Mesenchymal stem cell (in vitro differentiated cells and primary cell): ENCODE results near the gene SLC12A3.

Experiments
- DNase-seq: peaks from one replicate; pipeline ENCODE4 v3.0.0-alpha.2; 2013
- H2AFZ ChIP-seq: one replicate; pipeline ENCODE4 v1.6.1; 2013; ENCODE audit warnings: low read depth, mild to moderate bottlenecking, control low read depth, inconsistent platforms, low read length, moderate library complexity
- H2AK5ac ChIP-seq: 2 replicates; pipeline ENCODE4 v1.6.1; 2013; ENCODE audit warnings: low read length, moderate library complexity, mild to moderate bottlenecking, inconsistent platforms; ENCODE audit not compliant: severe bottlenecking
- H2BK120ac ChIP-seq: one replicate; pipeline ENCODE4 v1.6.1; 2013; ENCODE audit warnings: low read depth, mild to moderate bottlenecking, inconsistent platforms, low read length, moderate library complexity
- H2BK12ac ChIP-seq, 2 experiments: one replicate each; pipeline ENCODE4 v1.6.1; 2013; ENCODE audit warnings: inconsistent platforms in 2 of 2, low read length in 2 of 2, mild to moderate bottlenecking in 2 of 2, moderate library complexity in 2 of 2, control low read depth in 1 of 2
- H2BK15ac ChIP-seq: one replicate; pipeline ENCODE4 v1.6.1; 2013; ENCODE audit warnings: mild to moderate bottlenecking, low read depth, inconsistent platforms; ENCODE audit not compliant: poor library complexity, severe bottlenecking
- H2BK5ac ChIP-seq: 2 replicates; pipeline ENCODE4 v1.6.1; 2013; ENCODE audit warnings: low read depth, mild to moderate bottlenecking, low read length, control low read depth, inconsistent platforms; ENCODE audit not compliant: poor library complexity, severe bottlenecking
- H3K14ac ChIP-seq, 2 experiments: one replicate each; pipeline ENCODE4 v1.6.1; 2013; ENCODE audit warnings: inconsistent platforms in 2 of 2, low read length in 2 of 2, control low read depth in 1 of 2, mild to moderate bottlenecking in 1 of 2, moderate library complexity in 1 of 2
- H3K18ac ChIP-seq, 2 experiments: one replicate each; pipeline ENCODE4 v1.6.1; 2013; ENCODE audit warnings: inconsistent platforms in 2 of 2, low read length in 2 of 2, control low read depth in 1 of 2, low read depth in 1 of 2, mild to moderate bottlenecking in 1 of 2
- H3K23ac ChIP-seq, 2 experiments: one replicate each; pipeline ENCODE4 v1.6.1; 2013; ENCODE audit warnings: inconsistent platforms in 2 of 2, low read length in 2 of 2, mild to moderate bottlenecking in 2 of 2, moderate library complexity in 2 of 2, control low read depth in 1 of 2
- H3K27ac ChIP-seq: 2 replicates; pipeline ENCODE4 v1.5.1; 2013; ENCODE audit warnings: mild to moderate bottlenecking, moderate library complexity, low read length, control low read depth, inconsistent platforms; ENCODE audit not compliant: poor library complexity, severe bottlenecking
- H3K27me3 ChIP-seq, 2 experiments: 2 replicates each; pipeline versions ENCODE4 v1.6.1 to v1.7.0; 2013; ENCODE audit warnings: low read length in 2 of 2, mild to moderate bottlenecking in 2 of 2, moderate library complexity in 2 of 2, control low read depth in 1 of 2, inconsistent platforms in 1 of 2; ENCODE audit not compliant: control insufficient read depth in 1 of 2, insufficient read depth in 1 of 2
- H3K36me3 ChIP-seq, 2 experiments: 2 replicates each; pipeline versions ENCODE4 v1.6.1 to v1.7.0; 2013; ENCODE audit warnings: low read length in 2 of 2, control low read depth in 1 of 2, inconsistent platforms in 1 of 2, low read depth in 1 of 2, mild to moderate bottlenecking in 1 of 2; ENCODE audit not compliant: insufficient read depth in 2 of 2, control insufficient read depth in 1 of 2
- H3K4ac ChIP-seq, 2 experiments: one replicate each; pipeline ENCODE4 v1.6.1; 2013; ENCODE audit warnings: inconsistent platforms in 2 of 2, low read length in 2 of 2, mild to moderate bottlenecking in 2 of 2, moderate library complexity in 2 of 2, control low read depth in 1 of 2, low read depth in 1 of 2
- H3K4me1 ChIP-seq: 2 replicates; pipeline ENCODE4 v1.6.1; 2013; ENCODE audit warnings: low read depth, low read length, control low read depth; ENCODE audit not compliant: control insufficient read depth, insufficient read depth
- H3K4me2 ChIP-seq: 2 replicates; pipeline ENCODE4 v1.6.1; 2013; ENCODE audit warnings: low read length, mild to moderate bottlenecking, inconsistent platforms; ENCODE audit not compliant: poor library complexity, severe bottlenecking
- H3K4me3 ChIP-seq, 2 experiments: 2 replicates each; pipeline versions ENCODE4 v1.5.1 to v1.7.0; 2013; ENCODE audit warnings: low read length in 2 of 2, mild to moderate bottlenecking in 2 of 2, control low read depth in 1 of 2, low read depth in 1 of 2; ENCODE audit not compliant: insufficient read depth in 1 of 2
- H3K79me1 ChIP-seq: replicated peaks from 2 replicates; pipeline ENCODE4 v1.6.1; 2013; ENCODE audit warnings: mild to moderate bottlenecking, control low read depth, low read length, inconsistent platforms; ENCODE audit not compliant: poor library complexity, severe bottlenecking
- H3K9ac ChIP-seq: 2 replicates; pipeline ENCODE4 v1.7.0; 2013; ENCODE audit warnings: mild to moderate bottlenecking, low read length, moderate library complexity
- H3K9me3 ChIP-seq: 2 replicates; pipeline ENCODE4 v1.7.0; 2013; ENCODE audit warnings: mild to moderate bottlenecking, low read length; ENCODE audit not compliant: control insufficient read depth
- H4K8ac ChIP-seq: one replicate; pipeline ENCODE4 v1.6.1; 2013; ENCODE audit warnings: inconsistent platforms, mild to moderate bottlenecking, low read length, moderate library complexity
- H4K91ac ChIP-seq: one replicate; pipeline ENCODE4 v1.6.1; 2013; ENCODE audit warnings: mild to moderate bottlenecking, low read length, inconsistent platforms
- WGBS: methylation state at CpG from one replicate; pipeline ENCODE4 v1.1.7; 2013; ENCODE audit warnings: mixed read lengths; 5-methylcytosine and 5-hydroxymethylcytosine counted together

SLC12A3 gene

GRCh38 chr16:56879276-56879675, 14.3 kb downstream of the SLC12A3 start:
- peak overlapping the region in 1 of 2 experiments; percentile 43 for H3K23ac ChIP-seq
- H2BK5ac ChIP-seq: no peak overlapping the region
- peaks cover 9 to 31% of the 10 kb centered on the region in 2 experiments for H3K27me3 ChIP-seq
- no peak for DNase-seq
- no peak overlapping the region for H3K4ac ChIP-seq
- H2BK15ac ChIP-seq: no peak overlapping the region
- peaks cover 5% of the 10 kb centered on the region for H3K4me1 ChIP-seq
- H3K27ac ChIP-seq: no peak overlapping the region
- no peaks in the 10 kb centered on the region for H3K36me3 ChIP-seq
- no peak overlapping the region for H3K4me3 ChIP-seq
- WGBS: 88% methylated on average over 9 of the region's 9 CpGs
- H2AK5ac ChIP-seq: no peak overlapping the region
- H3K9me3 ChIP-seq: no peaks in the 10 kb centered on the region
- H3K14ac ChIP-seq: peak overlapping the region in 1 of 2 experiments; percentile 18
- H3K9ac ChIP-seq: no peak overlapping the region
- no peak overlapping the region for H2BK120ac ChIP-seq
- no peak overlapping the region for H4K8ac ChIP-seq
- H2BK12ac ChIP-seq: no peak overlapping the region
- no peak overlapping the region for H4K91ac ChIP-seq
- no peak overlapping the region for H2AFZ ChIP-seq
- H3K18ac ChIP-seq: no peak overlapping the region
- H3K4me2 ChIP-seq: no peak overlapping the region
- no peaks in the 10 kb centered on the region for H3K79me1 ChIP-seq

- no peak overlapping the region for H2AK5ac ChIP-seq
- no peak overlapping the region for H2BK120ac ChIP-seq
- no peak overlapping the region for H2AFZ ChIP-seq
- H2BK15ac ChIP-seq: no peak overlapping the region
- H3K9ac ChIP-seq: no peak overlapping the region
- H3K4ac ChIP-seq: no peak overlapping the region
- WGBS: 81% methylated on average over 11 of the region's 12 CpGs
- no peak overlapping the region for H2BK12ac ChIP-seq
- no peak overlapping the region for H3K23ac ChIP-seq
- no peaks in the 10 kb centered on the region for H3K79me1 ChIP-seq
- peaks cover 9 to 31% of the 10 kb centered on the region in 2 experiments for H3K27me3 ChIP-seq
- H4K91ac ChIP-seq: no peak overlapping the region
- H3K14ac ChIP-seq: no peak overlapping the region
- H4K8ac ChIP-seq: no peak overlapping the region
- H3K4me3 ChIP-seq: no peak overlapping the region
- H2BK5ac ChIP-seq: no peak overlapping the region
- DNase-seq: no peak
- no peaks in the 10 kb centered on the region for H3K9me3 ChIP-seq
- no peak overlapping the region for H3K27ac ChIP-seq
- no peaks in the 10 kb centered on the region for H3K36me3 ChIP-seq
- no peak overlapping the region for H3K4me2 ChIP-seq
- no peak overlapping the region for H3K18ac ChIP-seq
- H3K4me1 ChIP-seq: no peaks in the 10 kb centered on the region
These were observed 15.2 kb downstream of the SLC12A3 start for GRCh38 chr16:56880176-56880575.

- no peak overlapping the region for H2BK5ac ChIP-seq
- WGBS: 85% methylated on average over 3 of the region's 4 CpGs
- no peak overlapping the region for H3K9ac ChIP-seq
- H2AK5ac ChIP-seq: no peak overlapping the region
- H2BK12ac ChIP-seq: no peak overlapping the region
- H2BK120ac ChIP-seq: no peak overlapping the region
- no peak overlapping the region for H3K4me2 ChIP-seq
- H4K8ac ChIP-seq: no peak overlapping the region
- no peak overlapping the region for H3K4me3 ChIP-seq
- H3K4ac ChIP-seq: no peak overlapping the region
- H3K79me1 ChIP-seq: no peaks in the 10 kb centered on the region
- H3K27ac ChIP-seq: no peak overlapping the region
- H3K9me3 ChIP-seq: no peaks in the 10 kb centered on the region
- no peak overlapping the region for H3K23ac ChIP-seq
- H3K14ac ChIP-seq: peak overlapping the region in 1 of 2 experiments; percentile 30
- peaks cover 9 to 31% of the 10 kb centered on the region in 2 experiments for H3K27me3 ChIP-seq
- H4K91ac ChIP-seq: no peak overlapping the region
- H2BK15ac ChIP-seq: no peak overlapping the region
- H3K18ac ChIP-seq: no peak overlapping the region
- no peak for DNase-seq
- H2AFZ ChIP-seq: no peak overlapping the region
- H3K4me1 ChIP-seq: no peaks in the 10 kb centered on the region
- H3K36me3 ChIP-seq: no peaks in the 10 kb centered on the region
These were observed 15.7 kb downstream of the SLC12A3 start for GRCh38 chr16:56880685-56881084.

- peaks cover 9 to 31% of the 10 kb centered on the region in 2 experiments for H3K27me3 ChIP-seq
These were observed 17.2 kb downstream of the SLC12A3 start for GRCh38 chr16:56882077-56882800.

More at GRCh38 chr16:56882077-56882800, 17.2 kb downstream of the SLC12A3 start:
- Histone ChIP-seq H2AFZ (no peak overlapping the region), H3K9ac (no peak overlapping the region), H2BK5ac (no peak overlapping the region), H3K4ac (no peak overlapping the region), H4K91ac (no peak overlapping the region), H3K18ac (no peak overlapping the region), H3K9me3 (no peaks in the 10 kb centered on the region), H3K23ac (no peak overlapping the region), H3K4me3 (no peak overlapping the region), H3K14ac (no peak overlapping the region), H3K36me3 (no peaks in the 10 kb centered on the region), H4K8ac (no peak overlapping the region), H2BK15ac (no peak overlapping the region), H2BK120ac (no peak overlapping the region), H3K27ac (no peak overlapping the region), H3K4me1 (no peaks in the 10 kb centered on the region), H2AK5ac (no peak overlapping the region), H3K79me1 (no peaks in the 10 kb centered on the region), H2BK12ac (no peak overlapping the region), H3K4me2 (no peak overlapping the region)
- 88% methylated on average over 6 of the region's 8 CpGs for WGBS
- DNase-seq: no peak
